Hematopoietic multipotent progenitor cell (in vitro differentiated cells): Measurements from ENCODE around the gene NTSR1. TPM values are rescaled to one million over a fixed set of nuclear protein-coding genes. Genes with fewer than 3 reads are reported as not detected.

Experiments used
- DNase-seq, 3 donors: peaks; one replicate each; pipeline ENCODE4 v3.0.0-alpha.2; 2011 to 2015; ENCODE audit warnings: low read depth in 2 of 3, low spot score in 2 of 3
- total RNA-seq: library from RNA; depleted of rRNA; stranded (reverse); fragments of >200 nt; gene quantifications from one replicate; pipeline ENCODE4 v1.2.3, GENCODE V29; 2012

NTSR1 gene
- total RNA-seq, 1 donor = 0.27 TPM

DNA sequence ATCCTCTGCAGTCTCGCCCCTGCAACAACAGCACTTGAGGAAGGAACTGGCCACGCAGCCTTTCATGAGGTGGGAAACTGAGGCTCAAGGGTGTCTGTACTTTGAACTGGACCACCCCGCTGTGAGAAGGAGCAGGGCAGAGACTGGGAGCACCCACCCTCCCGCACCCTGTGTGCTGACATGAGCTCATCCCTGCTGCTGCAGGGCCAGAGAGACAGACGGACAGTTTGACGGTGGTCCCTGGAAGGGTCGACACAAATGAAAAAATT is 70.7 kb downstream of the NTSR1 start:
- no peak for DNase-seq

DNA sequence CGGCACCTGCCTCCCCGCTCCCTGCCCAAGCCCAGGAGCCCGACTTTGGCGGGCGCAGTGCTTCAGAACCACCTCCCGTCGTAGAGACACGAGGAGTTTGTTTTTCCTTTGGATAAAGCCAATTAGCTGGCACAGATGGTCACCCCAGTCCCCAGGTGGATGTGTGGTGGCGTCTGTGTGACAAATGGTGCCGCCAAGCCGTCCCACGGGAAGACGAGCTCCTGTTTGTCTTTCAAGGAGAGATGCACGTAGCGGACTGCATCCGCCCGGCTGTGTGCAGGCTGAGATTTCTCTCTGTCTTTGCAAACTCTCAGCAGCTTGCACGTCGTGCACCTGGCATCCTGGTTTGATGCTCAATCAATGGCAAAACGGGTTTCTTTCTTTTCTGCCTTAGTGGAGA is 71.6 kb downstream of the NTSR1 start:
- no peak for DNase-seq

GRCh38 chr20:62780696-62781095 is 72.1 kb downstream of the NTSR1 start:
- no peak for DNase-seq

DNA sequence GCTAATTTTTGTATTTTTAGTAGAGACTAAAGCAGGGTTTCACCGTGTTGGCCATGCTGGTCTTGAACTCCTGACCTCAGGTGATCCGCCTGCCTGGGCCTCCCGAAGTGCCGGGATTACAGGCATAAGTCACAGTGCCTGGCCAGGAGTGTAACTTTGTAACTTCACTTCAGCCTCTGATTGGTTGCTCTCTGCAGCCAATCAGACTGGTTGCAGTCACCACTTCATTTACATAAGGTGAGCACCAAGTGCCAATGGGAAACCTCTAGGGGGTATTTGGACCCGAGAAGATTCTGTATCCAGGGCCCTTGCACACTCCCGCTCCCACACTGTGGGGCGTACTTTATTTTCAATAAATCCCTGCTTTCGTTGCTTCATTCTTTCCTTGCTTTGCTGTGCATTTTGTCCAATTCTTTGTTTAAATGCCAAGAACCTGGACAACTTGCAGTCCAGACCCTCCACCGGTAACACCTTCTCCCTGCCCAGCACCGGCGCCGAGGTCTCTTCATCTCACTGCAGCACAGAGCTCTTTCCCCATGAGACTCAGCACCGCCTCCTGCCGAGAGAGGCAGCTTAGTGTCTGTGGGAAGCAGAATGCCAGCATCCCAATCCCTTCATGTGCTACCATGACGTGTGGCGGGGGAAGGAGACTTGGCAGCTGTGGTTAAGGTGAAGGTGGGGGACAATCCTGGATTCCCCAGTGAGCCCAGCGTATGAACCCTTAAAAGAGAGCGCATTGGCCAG is 73.7 kb downstream of the NTSR1 start:
- DNase-seq = no peak

GRCh38 chr20:62782893-62783278 is 74.2 kb downstream of the NTSR1 start:
- no peak for DNase-seq

DNA sequence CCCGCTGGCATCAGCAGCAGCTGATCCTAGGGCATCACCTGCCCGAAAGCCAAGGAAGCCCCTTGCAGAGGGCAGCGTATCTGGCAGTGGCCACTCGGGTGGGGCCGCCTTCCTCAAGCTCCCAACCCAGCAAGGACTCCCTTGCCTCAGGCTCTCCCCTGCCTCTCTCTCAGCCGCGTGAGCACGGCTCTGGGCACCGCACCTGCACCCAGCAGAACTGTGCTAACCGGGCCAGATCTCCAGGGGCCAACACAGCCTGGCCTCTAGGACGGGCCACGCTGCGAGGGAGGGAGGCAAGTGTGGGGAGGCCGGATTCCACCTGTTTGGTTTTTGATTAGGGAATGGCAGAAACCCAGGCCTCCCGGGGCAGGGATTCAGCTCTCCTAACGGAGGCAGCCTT is 75.9 kb downstream of the NTSR1 start:
- no peak for DNase-seq

DNA sequence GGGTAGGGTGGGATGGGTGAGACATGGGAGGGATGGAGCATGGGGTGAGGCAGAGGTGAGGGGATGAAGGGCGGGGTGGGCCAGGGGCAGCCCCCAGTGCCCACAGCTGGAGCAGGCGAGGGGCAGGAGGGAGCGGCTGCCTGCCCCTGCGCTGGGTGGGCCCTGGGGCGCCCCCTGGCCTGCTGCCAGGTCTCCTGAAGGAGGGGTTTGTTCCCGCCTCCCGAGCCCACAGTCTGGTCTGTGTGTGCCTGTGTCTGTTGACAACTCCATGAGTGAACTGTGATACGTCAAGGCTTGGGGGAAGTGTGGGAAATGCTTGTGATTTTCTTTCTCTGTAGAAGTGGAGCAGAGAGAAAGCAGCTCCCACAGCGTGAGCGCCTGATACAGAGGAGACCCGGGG is 76.8 kb downstream of the NTSR1 start:
- no peak for DNase-seq

GRCh38 chr20:62786157-62786556 is 77.5 kb downstream of the NTSR1 start:
- DNase-seq = no peak

DNA sequence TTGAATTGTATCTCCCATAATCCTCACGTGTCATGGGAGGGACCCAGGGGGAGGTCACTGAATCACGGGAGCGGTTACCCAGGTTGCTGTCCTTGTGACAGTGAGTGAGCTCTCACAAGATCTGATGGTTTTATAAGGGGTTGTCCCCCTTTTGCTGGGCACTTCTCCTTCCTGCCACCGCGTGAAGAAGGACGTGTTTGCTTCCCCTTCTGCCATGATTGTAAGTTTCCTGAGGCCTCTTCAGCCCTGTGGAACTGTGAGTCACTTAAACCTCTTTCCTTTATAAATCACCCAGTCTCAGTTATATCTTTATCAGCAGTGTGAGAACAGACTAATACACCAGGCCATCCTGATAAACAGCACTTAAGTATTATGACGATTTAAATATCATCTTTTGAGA is 78.7 kb downstream of the NTSR1 start:
- peak in 1 of 3 donors; percentile 45 for DNase-seq

DNA sequence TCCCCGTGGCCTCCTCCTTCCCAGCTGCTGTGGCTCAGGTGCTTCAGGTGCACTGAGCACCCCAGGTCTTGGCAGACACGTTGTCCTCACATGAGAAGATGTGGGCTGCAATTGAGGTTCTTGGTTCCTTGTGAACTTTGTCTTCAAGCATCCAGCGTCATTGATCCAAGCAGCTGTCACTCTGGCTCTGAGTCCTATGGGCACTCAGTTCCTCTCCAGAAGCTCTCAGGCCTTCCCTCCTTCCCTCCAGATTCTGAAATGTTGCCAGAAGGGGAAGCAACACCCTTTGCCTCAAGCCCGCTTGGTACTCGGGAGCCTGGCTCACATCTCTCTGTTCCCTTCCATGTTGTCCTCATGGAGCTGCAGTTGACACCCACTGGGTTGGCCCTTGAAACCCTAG is 79.2 kb downstream of the NTSR1 start:
- DNase-seq = no peak

DNA sequence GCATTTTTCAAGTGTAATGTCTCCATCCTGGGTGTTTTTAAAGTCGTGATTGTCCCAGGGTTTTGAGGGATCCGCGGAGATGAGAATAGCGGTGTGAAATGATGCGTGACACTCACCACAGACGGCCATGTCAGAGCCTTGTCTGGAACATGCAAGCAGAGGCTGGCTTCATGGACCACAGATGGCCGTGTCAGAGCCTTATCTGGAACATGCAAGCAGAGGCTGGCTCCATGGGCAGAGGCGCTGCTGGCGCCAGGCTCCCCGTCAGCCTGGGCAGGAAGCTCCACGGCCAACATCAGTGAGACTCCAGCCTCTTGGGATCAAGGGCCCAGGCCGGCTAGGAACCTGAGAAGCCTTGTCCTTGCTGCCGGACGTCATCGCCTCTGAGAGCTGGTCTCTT is 80.0 kb downstream of the NTSR1 start:
- peak in 1 of 3 donors; percentile 37 for DNase-seq

- DNase-seq = no peak
These were observed 81.4 kb downstream of the NTSR1 start for GRCh38 chr20:62790075-62790474.

DNA sequence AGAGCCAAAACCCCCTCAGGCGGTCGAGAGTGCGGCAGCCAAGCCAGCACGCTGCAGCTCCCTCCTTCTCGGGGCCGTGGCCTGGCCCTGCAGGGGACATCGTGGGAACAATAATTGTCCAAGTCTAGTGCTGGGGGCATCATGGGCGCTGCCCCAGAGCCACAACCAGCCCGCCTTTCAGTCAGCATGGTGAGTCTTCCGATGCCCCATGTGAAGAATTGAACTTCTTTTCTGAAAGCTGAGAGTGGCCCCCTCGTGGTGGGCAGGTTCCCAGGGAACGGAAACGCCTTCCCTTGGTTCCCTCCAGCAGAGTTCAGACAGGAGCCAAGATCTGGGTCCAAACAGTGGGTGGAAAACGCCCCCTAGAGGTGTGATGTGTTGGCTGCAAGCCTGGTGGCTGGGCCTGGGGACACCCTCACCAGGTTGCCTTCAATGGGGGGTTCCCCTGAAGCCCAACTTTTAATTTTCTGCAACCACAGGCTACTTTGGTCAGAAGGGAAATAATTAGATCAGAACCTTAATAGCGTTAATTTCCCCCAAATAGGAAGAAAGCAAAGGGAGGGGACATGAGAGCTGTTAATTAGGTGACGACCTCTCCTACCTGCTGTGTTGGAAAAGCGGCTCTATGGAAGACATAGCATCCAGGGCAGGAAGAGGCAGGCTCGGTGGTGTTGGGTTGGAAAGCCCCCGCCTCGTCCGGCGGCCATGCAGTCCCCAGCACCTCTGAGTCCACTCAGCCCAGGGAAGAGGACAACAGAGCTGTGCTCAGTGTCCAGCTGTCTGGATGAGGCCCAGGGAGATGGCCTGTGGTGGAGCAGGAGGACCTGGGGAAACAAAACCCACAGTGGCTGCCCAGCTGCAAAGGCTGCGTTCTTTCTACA is 82.9 kb downstream of the NTSR1 start:
- DNase-seq = peak; percentile 55 to 87 (median 84)

DNA sequence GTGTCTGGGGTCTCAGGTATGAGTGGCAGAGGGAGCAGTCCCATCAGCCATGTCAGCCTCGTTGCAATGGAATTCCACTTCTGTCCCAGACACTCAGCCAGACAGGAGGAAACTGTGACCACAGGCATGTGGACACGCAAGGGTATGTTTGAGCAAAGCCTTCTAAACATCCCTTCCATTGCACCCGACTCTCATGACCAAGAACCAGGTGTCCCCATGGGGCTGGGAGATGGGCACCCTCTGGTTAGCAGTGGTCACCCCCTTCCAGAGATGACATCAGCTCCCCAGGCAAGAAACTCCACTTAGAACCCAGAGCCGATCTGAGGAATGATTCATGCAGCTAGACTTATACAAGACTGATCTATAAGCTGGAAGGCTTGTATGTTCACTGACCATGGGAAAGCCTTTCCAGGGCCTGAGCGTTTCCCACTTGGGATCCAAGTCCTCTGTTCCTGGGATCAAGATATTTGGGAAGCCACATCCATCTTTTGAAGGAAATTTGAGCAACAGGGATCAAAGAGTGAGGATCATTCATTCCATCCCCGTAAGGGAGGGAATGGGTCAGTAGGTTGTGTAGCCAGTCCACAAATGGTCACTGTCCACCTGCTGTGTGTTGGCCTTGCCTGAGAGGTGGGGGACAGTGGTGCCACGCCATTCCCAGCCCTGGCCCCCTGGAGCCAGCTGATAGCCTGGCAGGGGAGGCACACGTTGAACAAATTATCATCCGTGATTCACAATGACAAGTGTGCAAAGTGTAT is 83.7 kb downstream of the NTSR1 start:
- DNase-seq = no peak

GRCh38 chr20:62792940-62793756 is 84.5 kb downstream of the NTSR1 start:
- no peak for DNase-seq

DNA sequence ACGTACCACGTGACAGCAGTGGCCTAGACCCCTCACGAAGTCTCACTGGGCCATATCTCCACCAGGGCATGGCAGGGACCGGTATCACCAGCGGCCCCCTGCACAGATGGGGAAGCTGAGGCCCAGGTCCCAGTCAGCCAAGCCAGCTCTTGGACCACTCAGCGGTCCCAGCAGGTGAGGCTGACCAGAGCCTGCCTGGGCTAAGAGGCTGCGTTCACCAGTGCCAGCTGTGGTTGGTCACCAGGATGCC is 85.0 kb downstream of the NTSR1 start:
- no peak for DNase-seq

DNA sequence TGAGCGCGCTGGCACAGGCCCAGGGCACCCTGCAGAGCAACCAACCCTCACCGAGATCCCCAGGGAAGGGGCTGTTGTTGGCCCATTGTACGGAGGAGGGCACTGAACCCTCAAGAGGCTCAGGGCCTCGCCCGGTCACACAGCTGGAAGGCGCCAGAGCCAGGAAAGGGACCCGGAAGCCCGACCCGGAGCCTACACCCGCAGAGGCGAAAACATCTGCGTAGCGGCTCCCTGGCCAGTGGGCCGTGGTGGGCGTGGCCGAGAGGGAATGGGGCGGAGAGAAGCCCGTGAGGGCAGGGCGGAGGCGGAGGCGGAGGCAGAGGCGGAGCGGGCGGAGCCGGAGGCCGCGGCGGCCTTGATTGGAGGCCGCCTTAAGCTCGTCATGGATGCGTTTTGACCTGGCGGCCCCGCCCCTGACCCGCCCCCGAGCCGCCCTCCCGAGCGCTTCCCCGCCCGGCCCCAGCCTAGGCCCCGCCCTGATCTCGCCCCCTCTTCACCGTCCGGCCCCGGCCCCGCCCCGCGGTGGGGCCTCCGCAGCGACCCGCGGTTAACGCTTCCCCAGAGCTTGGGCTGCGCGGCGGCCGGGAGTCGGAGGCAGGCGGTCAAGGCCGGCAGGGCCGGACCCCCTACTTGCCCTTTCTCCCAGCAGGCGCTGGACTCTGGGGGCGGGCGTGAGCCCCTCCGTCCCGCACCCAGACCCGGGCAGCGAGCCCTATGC is 85.5 kb downstream of the NTSR1 start:
- DNase-seq = peak; percentile 87 to 95 (median 94)

GRCh38 chr20:62795023-62795761 is 86.6 kb downstream of the NTSR1 start:
- peak in 2 of 3 donors; percentile 53 to 55 for DNase-seq

GRCh38 chr20:62796699-62797491 is 88.3 kb downstream of the NTSR1 start:
- no peak for DNase-seq
